GM12878 (cell line): Measurements from ENCODE around the gene POTEI.
"Not testable (repeated sequence)": the region's sequence is repeated elsewhere in the genome, so short reads cannot be mapped to it uniquely, and the experiment has no call there.

Experiments
- ATF3 ChIP-seq: IDR thresholded peaks from 2 replicates; pipeline ENCODE4 v1.6.1; 2011; ENCODE audit warnings: low read depth, mild to moderate bottlenecking, low read length, moderate library complexity, borderline replicate concordance; ENCODE audit errors: extremely low read depth
- CEBPB ChIP-seq, 2 experiments: fragments of 150-350 bp in 1 of 2; IDR thresholded peaks; 2 replicates each; pipeline ENCODE4 v1.6.1; 2012 to 2014; ENCODE audit warnings: low read depth in 2 of 2, low read length in 2 of 2, borderline replicate concordance in 1 of 2, inconsistent platforms in 1 of 2
- CTCF ChIP-seq, 3 experiments: IDR thresholded peaks in 2 of 3; conservative IDR thresholded peaks in 1 of 3; 2 replicates each; pipeline ENCODE4 v1.5.1; 2011; ENCODE audit warnings: low read depth in 3 of 3, low read length in 3 of 3, mild to moderate bottlenecking in 3 of 3, control low read depth in 2 of 3, moderate library complexity in 2 of 3, inconsistent platforms in 1 of 3, mixed read lengths in 1 of 3; ENCODE audit not compliant: control insufficient read depth in 2 of 3, insufficient read depth in 1 of 3; ENCODE audit errors: extremely low read depth in 1 of 3
- E2F8 ChIP-seq: fragments of 450-650 bp; IDR thresholded peaks from 2 replicates; pipeline ENCODE4 v1.6.1; 2018; ENCODE audit warnings: mild to moderate bottlenecking, low read depth, moderate library complexity; ENCODE audit not compliant: partially characterized antibody
- EP300 ChIP-seq, 2 experiments: fragments of 150-350 bp in 1 of 2; IDR thresholded peaks; 2 replicates each; pipeline ENCODE4 v1.6.1; 2011 to 2012; ENCODE audit warnings: low read depth in 2 of 2, low read length in 2 of 2, borderline replicate concordance in 1 of 2, improper control_type of control experiment in 1 of 2, inconsistent platforms in 1 of 2; ENCODE audit not compliant: control insufficient read depth in 1 of 2
- ESRRA ChIP-seq: IDR thresholded peaks from 2 replicates; pipeline ENCODE4 v1.6.1; 2012; ENCODE audit warnings: mild to moderate bottlenecking, low read length, improper control_type of control experiment
- ETV6 ChIP-seq, 2 experiments: fragments of 450-650 bp in 1 of 2; IDR thresholded peaks in 1 of 2; conservative IDR thresholded peaks in 1 of 2; 2 replicates each; pipeline ENCODE4 v1.6.1; 2014; ENCODE audit warnings: antibody characterized with exemption in 1 of 2, borderline replicate concordance in 1 of 2, low read depth in 1 of 2, mild to moderate bottlenecking in 1 of 2, moderate library complexity in 1 of 2
- POLR2A ChIP-seq: IDR thresholded peaks from 2 replicates; pipeline ENCODE4 v1.6.1; 2011; ENCODE audit warnings: low read depth, mild to moderate bottlenecking, low read length
- TAF1 ChIP-seq: IDR thresholded peaks from 2 replicates; pipeline ENCODE4 v1.6.1; 2011; ENCODE audit warnings: mild to moderate bottlenecking, low read depth, low read length, borderline replicate concordance

DNA sequence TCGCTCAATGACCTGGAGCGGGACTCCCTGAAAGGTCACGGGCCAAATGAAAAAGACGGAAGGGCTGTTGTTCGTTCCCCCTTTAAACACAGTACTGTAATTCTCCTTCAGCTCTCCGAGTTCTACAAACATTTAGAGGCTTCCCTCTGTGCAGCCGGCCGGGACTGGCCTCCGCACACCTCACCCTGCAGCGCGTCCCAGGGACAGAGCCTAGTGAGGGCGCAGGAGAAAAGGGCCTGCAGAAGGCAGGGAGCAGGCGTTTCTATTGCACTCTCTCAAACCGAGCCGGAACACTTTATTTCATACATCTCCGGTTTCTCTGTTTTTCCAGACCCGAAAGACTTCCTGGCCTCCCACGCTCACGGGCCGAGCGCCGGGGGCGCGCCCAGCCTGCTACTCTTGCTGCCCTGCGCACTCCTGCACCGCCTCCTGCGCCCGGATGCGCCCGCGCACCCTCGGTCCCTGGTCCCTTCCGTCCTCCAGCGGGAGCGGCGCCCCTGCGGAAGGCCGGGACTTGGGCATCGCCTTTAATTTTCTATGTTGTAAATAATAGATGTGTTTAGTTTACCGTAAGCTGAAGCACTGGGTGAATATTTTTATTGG lies 18.3 kb upstream of the POTEI start:
- not testable (repeated sequence) for TF ChIP-seq ETV6 (conservative IDR thresholded peaks at IDR 0.05 in 1 of 2, IDR thresholded peaks at IDR 0.05 in 1 of 2; ENCODE audit: borderline replicate concordance in 1 of 2, low read depth in 1 of 2); CTCF (IDR thresholded peaks at IDR 0.05 in 2 of 3, conservative IDR thresholded peaks at IDR 0.05 in 1 of 3; ENCODE audit: control insufficient read depth in 2 of 3, extremely low read depth in 1 of 3, insufficient read depth in 1 of 3, low read depth in 3 of 3, low read length in 3 of 3); ESRRA; E2F8; TAF1; ATF3; POLR2A; EP300 (IDR thresholded peaks at IDR 0.05; ENCODE audit: borderline replicate concordance in 1 of 2, control insufficient read depth in 1 of 2, low read depth in 2 of 2, low read length in 2 of 2); CEBPB (IDR thresholded peaks at IDR 0.05; ENCODE audit: borderline replicate concordance in 1 of 2, low read depth in 2 of 2, low read length in 2 of 2)
